HG02571 (cell line): ENCODE measurements around the gene MTG2.

Experiments
- ATAC-seq: cut with Tn5 transposase; IDR thresholded peaks from one replicate; pipeline ENCODE4 v1.9.1; 2021; ENCODE audit warnings: mild to moderate bottlenecking, moderate library complexity; ENCODE audit not compliant: unreplicated experiment

MTG2 gene

GRCh38 chr20:62202676-62203377 lies 20.0 kb downstream of the MTG2 start:
- ATAC-seq, result no peak

GRCh38 chr20:62203378-62204030 lies 20.7 kb downstream of the MTG2 start:
- no peak for ATAC-seq

- no peak for ATAC-seq
Observed at GRCh38 chr20:62205618-62206387, 23.0 kb downstream of the MTG2 start.

GRCh38 chr20:62206388-62206775 lies 23.6 kb downstream of the MTG2 start:
- no peak for ATAC-seq

GRCh38 chr20:62208061-62208794 lies 25.4 kb downstream of the MTG2 start:
- ATAC-seq, result no peak

GRCh38 chr20:62208795-62209755 lies 26.2 kb downstream of the MTG2 start:
- no peak for ATAC-seq

GRCh38 chr20:62209850-62210495 lies 27.1 kb downstream of the MTG2 start:
- ATAC-seq, result no peak

- ATAC-seq, result no peak
Observed at GRCh38 chr20:62210496-62210855, 27.6 kb downstream of the MTG2 start.

GRCh38 chr20:62211216-62211615 lies 28.4 kb downstream of the MTG2 start:
- no peak for ATAC-seq

- ATAC-seq, result no peak
Observed at GRCh38 chr20:62211769-62212288, 29.0 kb downstream of the MTG2 start.

- no peak for ATAC-seq
Observed at GRCh38 chr20:62212299-62212698, 29.5 kb downstream of the MTG2 start.

- ATAC-seq, result no peak
Observed at GRCh38 chr20:62214067-62214466, 31.2 kb downstream of the MTG2 start.

- no peak for ATAC-seq
Observed at GRCh38 chr20:62215020-62215990, 32.5 kb downstream of the MTG2 start.

- no peak for ATAC-seq
Observed at GRCh38 chr20:62215991-62216635, 33.3 kb downstream of the MTG2 start.

- ATAC-seq, result no peak
Observed at GRCh38 chr20:62216636-62217566, 34.1 kb downstream of the MTG2 start.

- ATAC-seq, result no peak
Observed at GRCh38 chr20:62217913-62218773, 35.3 kb downstream of the MTG2 start.
